GM13976 (cell line): ENCODE results near the gene FOXJ3.

Experiments used
- DNase-seq: peaks from one replicate; pipeline ENCODE4 v3.0.0; 2012; ENCODE audit warnings: low spot score
- CTCF ChIP-seq: IDR thresholded peaks from 2 replicates; pipeline ENCODE4 v1.5.1; 2012; ENCODE audit warnings: borderline replicate concordance, mild to moderate bottlenecking; ENCODE audit not compliant: insufficient read depth; ENCODE audit errors: extremely low read depth, missing control alignments, control extremely low read depth
- in situ Hi-C: fragments of 300-500 bp; cut with MboI; formaldehyde crosslinking; loops from one replicate; pipeline ENCODE4 v1.12.0; 2022; ENCODE audit warnings: low sequenced_read_pairs, mixed read lengths, inconsistent platforms; ENCODE audit not compliant: unreplicated experiment

FOXJ3 gene

GRCh38 chr1:42370876-42371549 is 36.0 kb upstream of the FOXJ3 start:
- in situ Hi-C loops, result no loop called here
- TF ChIP-seq CTCF, result no peak
- no peak for DNase-seq

GRCh38 chr1:42369471-42369870 is 34.4 kb upstream of the FOXJ3 start:
- TF ChIP-seq CTCF, result no peak
- DNase-seq, result no peak
- in situ Hi-C loops, result no loop called here

GRCh38 chr1:42368096-42368795 is 33.2 kb upstream of the FOXJ3 start:
- in situ Hi-C loops, result no loop called here
- DNase-seq, result no peak
- TF ChIP-seq CTCF, result no peak

- in situ Hi-C loops, result no loop called here
- no peak for DNase-seq
- TF ChIP-seq CTCF, result no peak
These were observed 30.1 kb upstream of the FOXJ3 start for GRCh38 chr1:42365118-42365517.

GRCh38 chr1:42364542-42364941 is 29.5 kb upstream of the FOXJ3 start:
- TF ChIP-seq CTCF, result no peak
- in situ Hi-C loops, result no loop called here
- DNase-seq, result no peak

- no peak for TF ChIP-seq CTCF
- in situ Hi-C loops, result no loop called here
- DNase-seq, result no peak
These were observed 29.1 kb upstream of the FOXJ3 start for GRCh38 chr1:42364089-42364488.
